Stomach smooth muscle (tissue), 2 donors: Measurements from ENCODE around the gene INSR.

Source experiments
- H3K27ac ChIP-seq: one replicate; pipeline ENCODE4 v1.7.0; 2013; ENCODE audit warnings: mild to moderate bottlenecking, low read length, inconsistent platforms
- H3K27me3 ChIP-seq, 2 donors: one replicate each; pipeline ENCODE4 v1.7.0; 2013; ENCODE audit warnings: low read length in 2 of 2; ENCODE audit not compliant: insufficient read depth in 2 of 2, control insufficient read depth in 1 of 2
- H3K36me3 ChIP-seq, 2 donors: one replicate each; pipeline ENCODE4 v1.7.0; 2013; ENCODE audit warnings: low read length in 2 of 2; ENCODE audit not compliant: control insufficient read depth in 2 of 2, insufficient read depth in 2 of 2
- H3K4me1 ChIP-seq: one replicate; pipeline ENCODE4 v1.7.0; 2013; ENCODE audit warnings: low read length; ENCODE audit not compliant: control insufficient read depth, insufficient read depth
- H3K4me3 ChIP-seq, 2 donors: one replicate each; pipeline ENCODE4 v1.7.0; 2013; ENCODE audit warnings: low read length in 2 of 2
- H3K9ac ChIP-seq, 2 donors: one replicate each; pipeline ENCODE4 v1.7.0; 2013; ENCODE audit warnings: low read length in 2 of 2, mild to moderate bottlenecking in 1 of 2
- H3K9me3 ChIP-seq, 2 donors: one replicate each; pipeline ENCODE4 v1.7.0; 2013; ENCODE audit warnings: low read length in 2 of 2; ENCODE audit not compliant: control insufficient read depth in 2 of 2
- donor health status: healthy.
- donor health status: Pancreatic carcinoma.

Gene INSR

GRCh38 chr19:7098701-7099596 lies 195.3 kb downstream of the INSR start:
- H3K27ac ChIP-seq: peak overlapping the region; percentile 92
- H3K9ac ChIP-seq: peak overlapping the region; percentile 68 to 94
- H3K27me3 ChIP-seq: no peaks in the 10 kb centered on the region

GRCh38 chr19:7098096-7098495 lies 196.1 kb downstream of the INSR start:
- no peak overlapping the region for H3K9ac ChIP-seq
- peak overlapping the region; percentile 92 for H3K27ac ChIP-seq
- H3K4me3 ChIP-seq: peak overlapping the region in 1 of 2 donors; percentile 89
- H3K36me3 ChIP-seq: no peaks in the 10 kb centered on the region
- H3K4me1 ChIP-seq: peaks cover 9% of the 10 kb centered on the region
- peaks cover 0 to 5% of the 10 kb centered on the region in 2 donors for H3K9me3 ChIP-seq
- no peaks in the 10 kb centered on the region for H3K27me3 ChIP-seq

More at GRCh38 chr19:7098701-7099596, 195.3 kb downstream of the INSR start:
- Histone ChIP-seq H3K4me1 (peaks cover 9% of the 10 kb centered on the region), H3K9me3 (peaks cover 0 to 5% of the 10 kb centered on the region in 2 donors), H3K36me3 (no peaks in the 10 kb centered on the region), H3K4me3 (peak overlapping the region; percentile 68 to 89)

DNA sequence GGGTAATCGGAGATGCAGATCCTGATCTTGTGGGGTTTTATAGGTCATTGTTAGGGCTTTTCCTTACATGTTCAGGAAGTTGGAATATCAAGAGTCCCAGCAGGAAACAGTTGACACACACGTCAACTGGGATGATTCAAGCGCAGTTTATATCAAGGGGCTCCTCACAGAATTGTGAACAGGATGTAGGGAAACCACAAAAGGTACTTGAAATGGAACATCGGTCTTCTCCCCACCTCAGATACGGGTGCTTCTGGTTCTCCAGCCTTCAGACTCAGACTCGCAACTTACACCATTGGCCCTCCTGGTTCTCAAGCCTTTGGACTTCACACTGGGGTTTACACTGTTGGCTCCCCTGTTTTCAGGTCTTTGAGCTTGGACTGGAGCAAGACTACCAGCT lies 205.2 kb downstream of the INSR start:
- H3K4me1 ChIP-seq: no peaks in the 10 kb centered on the region
- H3K4me3 ChIP-seq: no peak overlapping the region
- no peak overlapping the region for H3K9ac ChIP-seq
- H3K27ac ChIP-seq: no peak overlapping the region
- H3K36me3 ChIP-seq: peaks cover 17 to 18% of the 10 kb centered on the region in 2 donors
- no peaks in the 10 kb centered on the region for H3K27me3 ChIP-seq
- H3K9me3 ChIP-seq: peaks cover 17 to 46% of the 10 kb centered on the region in 2 donors

- H3K9me3 ChIP-seq: peaks cover 47 to 69% of the 10 kb centered on the region in 2 donors
- H3K4me1 ChIP-seq: no peaks in the 10 kb centered on the region
- no peak overlapping the region for H3K9ac ChIP-seq
- no peaks in the 10 kb centered on the region for H3K27me3 ChIP-seq
- peak overlapping the region in 1 of 2 donors; percentile 10 for H3K4me3 ChIP-seq
- no peak overlapping the region for H3K27ac ChIP-seq
- H3K36me3 ChIP-seq: peaks cover 62 to 67% of the 10 kb centered on the region in 2 donors
These were observed 210.9 kb downstream of the INSR start for GRCh38 chr19:7083076-7083956.

DNA sequence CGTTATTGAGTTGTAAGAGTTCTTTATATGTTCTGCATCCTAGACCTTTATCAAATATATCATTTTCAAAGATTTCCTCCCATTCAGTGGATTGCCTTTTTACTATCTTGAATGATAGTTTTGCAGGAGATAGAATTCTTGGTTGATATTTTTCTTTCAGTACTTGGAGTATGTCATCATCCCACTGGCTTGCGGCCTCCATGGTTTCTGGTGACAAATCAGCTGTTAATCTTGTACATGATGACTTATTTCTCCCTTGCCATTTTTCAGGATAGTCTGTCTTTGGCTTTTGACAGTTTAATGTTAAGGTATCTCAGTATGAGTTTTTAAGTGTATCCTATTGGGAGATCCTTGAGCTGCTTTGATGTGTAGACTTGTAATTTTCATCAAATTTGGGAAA lies 216.2 kb downstream of the INSR start:
- H3K27ac ChIP-seq: no peak overlapping the region
- H3K27me3 ChIP-seq: no peaks in the 10 kb centered on the region
- H3K9ac ChIP-seq: no peak overlapping the region
- peaks cover 34 to 60% of the 10 kb centered on the region in 2 donors for H3K9me3 ChIP-seq
- no peaks in the 10 kb centered on the region for H3K4me1 ChIP-seq
- no peak overlapping the region for H3K4me3 ChIP-seq
- peaks cover 83 to 90% of the 10 kb centered on the region in 2 donors for H3K36me3 ChIP-seq

DNA sequence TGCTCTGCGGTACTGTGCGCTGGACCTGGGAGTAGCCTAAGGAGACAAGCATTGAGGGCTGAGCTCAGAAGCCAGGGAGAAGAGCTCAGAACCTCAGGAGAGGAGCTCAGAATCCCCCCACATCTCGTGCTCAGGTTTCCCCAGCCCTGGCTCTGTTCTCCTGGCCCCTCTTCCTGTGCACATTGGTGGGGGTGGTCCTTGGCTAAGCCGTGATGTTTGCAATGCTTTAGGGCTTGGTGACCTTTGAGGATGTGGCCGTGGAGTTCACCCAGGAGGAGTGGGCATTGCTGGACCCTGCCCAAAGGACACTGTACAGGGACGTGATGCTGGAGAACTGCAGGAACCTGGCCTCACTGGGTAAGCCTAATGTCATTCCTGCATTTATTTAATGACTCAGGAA lies 218.1 kb downstream of the INSR start:
- Histone ChIP-seq H3K27ac (no peak overlapping the region), H3K9ac (no peak overlapping the region), H3K9me3 (peaks cover 22 to 44% of the 10 kb centered on the region in 2 donors), H3K4me1 (no peaks in the 10 kb centered on the region), H3K36me3 (peaks cover 76 to 81% of the 10 kb centered on the region in 2 donors), H3K27me3 (no peaks in the 10 kb centered on the region), H3K4me3 (no peak overlapping the region)

DNA sequence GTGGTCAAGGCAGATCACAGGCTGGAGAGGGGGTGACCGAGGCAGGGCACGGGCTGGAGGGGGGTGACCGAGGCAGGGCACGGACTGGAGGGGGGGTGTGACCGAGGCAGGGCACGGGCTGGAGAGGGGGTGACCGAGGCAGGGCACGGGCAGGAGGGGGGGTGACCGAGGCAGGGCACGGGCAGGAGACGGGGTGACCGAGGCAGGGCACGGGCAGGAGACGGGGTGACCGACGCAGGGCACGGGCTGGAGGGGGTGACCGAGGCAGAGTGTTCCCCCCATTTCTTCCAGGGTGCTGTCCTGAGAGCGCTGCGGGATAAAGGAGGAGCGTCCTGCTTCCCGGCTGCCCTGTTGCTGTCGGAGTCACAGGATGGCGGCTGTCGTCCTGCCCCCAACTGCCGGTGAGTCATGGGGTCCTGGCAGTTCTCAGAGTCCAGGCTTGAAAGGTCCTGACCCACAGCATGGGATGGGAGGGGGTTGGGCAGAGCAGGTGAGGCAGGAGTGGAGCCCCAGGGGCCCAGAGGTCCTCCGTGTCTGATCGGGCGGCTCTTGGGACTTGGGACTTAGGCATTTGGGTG lies 219.4 kb downstream of the INSR start:
- Histone ChIP-seq H3K27me3 (no peaks in the 10 kb centered on the region), H3K4me3 (no peak overlapping the region), H3K9me3 (peaks cover 11 to 31% of the 10 kb centered on the region in 2 donors), H3K36me3 (peaks cover 64 to 69% of the 10 kb centered on the region in 2 donors), H3K4me1 (peaks cover 6% of the 10 kb centered on the region), H3K27ac (no peak overlapping the region), H3K9ac (no peak overlapping the region)

DNA sequence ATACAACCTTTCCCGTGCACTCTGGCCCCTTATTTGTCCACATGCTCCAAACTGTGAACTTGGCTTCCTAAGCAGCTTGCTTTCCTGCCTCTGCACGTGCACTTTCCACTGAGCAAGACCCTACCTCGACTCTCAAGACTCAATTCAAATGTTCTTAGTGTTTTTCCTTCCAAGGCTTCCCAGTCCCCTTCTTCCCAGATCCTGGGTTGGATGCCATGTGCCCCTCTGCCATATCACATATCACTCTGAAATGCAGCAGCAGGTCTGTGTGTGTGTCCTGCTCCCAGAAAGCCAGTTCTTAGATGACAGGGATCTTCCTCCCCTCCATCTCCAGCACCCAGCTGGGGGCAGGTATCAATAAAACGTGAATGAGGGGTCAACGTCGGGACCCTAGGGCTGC lies 221.7 kb downstream of the INSR start:
- Histone ChIP-seq H3K4me3 (no peak overlapping the region), H3K36me3 (peaks cover 48 to 49% of the 10 kb centered on the region in 2 donors), H3K27me3 (no peaks in the 10 kb centered on the region), H3K9ac (no peak overlapping the region), H3K4me1 (peaks cover 13% of the 10 kb centered on the region), H3K27ac (no peak overlapping the region), H3K9me3 (peaks cover 2 to 14% of the 10 kb centered on the region in 2 donors)

DNA sequence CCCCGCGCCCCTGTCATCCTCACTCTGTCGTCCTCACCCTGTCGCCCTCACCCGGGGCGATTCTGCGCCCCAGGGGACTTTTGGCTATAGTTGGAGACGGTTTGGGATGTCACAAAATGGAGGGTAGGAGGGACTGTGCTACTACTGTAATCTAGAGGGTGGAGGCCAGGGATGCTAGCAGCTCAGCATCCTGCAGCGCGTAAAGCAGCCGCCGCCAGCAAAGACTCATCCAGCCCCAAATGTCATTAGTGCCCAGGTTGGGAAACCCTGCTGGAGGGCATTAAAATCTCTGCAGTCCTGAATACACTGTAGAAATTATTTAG lies 224.3 kb downstream of the INSR start:
- Histone ChIP-seq H3K36me3 (peaks cover 23 to 24% of the 10 kb centered on the region in 2 donors), H3K4me3 (peak overlapping the region; percentile 98 to 99)

More for the DNA sequence above, 224.3 kb downstream of the INSR start:
- Histone ChIP-seq H3K4me1 (peaks cover 13% of the 10 kb centered on the region), H3K27ac (peak overlapping the region; percentile 53), H3K9me3 (no peaks in the 10 kb centered on the region), H3K27me3 (no peaks in the 10 kb centered on the region), H3K9ac (peak overlapping the region; percentile 83 to 95)
